Measurements from ENCODE around the gene SI.
"Not testable (repeated sequence)": the region's sequence is repeated elsewhere in the genome, so short reads cannot be mapped to it uniquely, and the experiment has no call there.

SI gene

GRCh38 chr3:165078293-165078692 lies at the start of gene SI:
TSS of gene SI (minus strand) at chr3:165078496. CDS start at chr3:165076012, 2,484 bp downstream.
- DNase-seq = no peak

GRCh38 chr3:165125836-165126235 lies 47.5 kb upstream of the SI start:
- DNase-seq = no peak

- DNase-seq = no peak
These were observed 33.1 kb upstream of the SI start for GRCh38 chr3:165111401-165111800.

- no peak for DNase-seq
These were observed 25.3 kb upstream of the SI start for GRCh38 chr3:165103616-165104015.

GRCh38 chr3:165082650-165083049 lies 4.4 kb upstream of the SI start:
- no peak for DNase-seq

- DNase-seq = no peak
These were observed 2.9 kb upstream of the SI start for GRCh38 chr3:165081183-165081582.

GRCh38 chr3:165075695-165076094 lies 2.6 kb downstream of the SI start:
- no peak for DNase-seq

- DNase-seq = no peak
These were observed 7.6 kb downstream of the SI start for GRCh38 chr3:165070682-165071081.

- DNase-seq = no peak
These were observed 21.8 kb downstream of the SI start for GRCh38 chr3:165056510-165056909.

GRCh38 chr3:165040186-165040585 lies 38.1 kb downstream of the SI start:
- DNase-seq = no peak

- no peak for DNase-seq
These were observed 66.7 kb downstream of the SI start for GRCh38 chr3:165011557-165011956.

- no peak for DNase-seq
These were observed 93.3 kb downstream of the SI start for GRCh38 chr3:164984947-164985346.

- no peak for DNase-seq
These were observed 115.7 kb downstream of the SI start for GRCh38 chr3:164962610-164963009.

- no peak for DNase-seq
These were observed 125.3 kb downstream of the SI start for GRCh38 chr3:164952966-164953365.

- DNase-seq = not testable (repeated sequence)
These were observed 126.9 kb downstream of the SI start for GRCh38 chr3:164951403-164951802.

- no peak for DNase-seq
These were observed 137.6 kb downstream of the SI start for GRCh38 chr3:164940745-164941144.

- no peak for DNase-seq
These were observed 148.7 kb downstream of the SI start for GRCh38 chr3:164929642-164930041.
